GM12875 (cell line): ENCODE results near the gene SCCPDH.

Experiments
- H3K4me3 ChIP-seq: one replicate; pipeline ENCODE4 v1.5.1; 2011; ENCODE audit warnings: low read depth, low read length, control low read depth
- CTCF ChIP-seq: IDR thresholded peaks from 2 replicates; pipeline ENCODE4 v1.5.1; 2011; ENCODE audit warnings: low read depth, mild to moderate bottlenecking, control low read depth, inconsistent platforms, low read length, moderate library complexity, borderline replicate concordance; ENCODE audit not compliant: insufficient read depth

Gene SCCPDH

GRCh38 chr1:246791303-246791918 is 67.2 kb downstream of the SCCPDH start:
- H3K4me3 ChIP-seq: no peak overlapping the region
- no peak for TF ChIP-seq CTCF

GRCh38 chr1:246792603-246793002 is 68.4 kb downstream of the SCCPDH start:
- no peak for TF ChIP-seq CTCF
- no peak overlapping the region for H3K4me3 ChIP-seq

GRCh38 chr1:246793356-246793896 is 69.2 kb downstream of the SCCPDH start:
- H3K4me3 ChIP-seq: no peak overlapping the region
- no peak for TF ChIP-seq CTCF

- no peak for TF ChIP-seq CTCF
- H3K4me3 ChIP-seq: no peak overlapping the region
Measured at GRCh38 chr1:246794048-246794827, 70.0 kb downstream of the SCCPDH start.

- TF ChIP-seq CTCF: no peak
- no peak overlapping the region for H3K4me3 ChIP-seq
Measured at GRCh38 chr1:246794828-246795671, 70.8 kb downstream of the SCCPDH start.

- TF ChIP-seq CTCF: no peak
Measured at GRCh38 chr1:246795906-246796694, 71.9 kb downstream of the SCCPDH start.

More at GRCh38 chr1:246795906-246796694, 71.9 kb downstream of the SCCPDH start:
- H3K4me3 ChIP-seq: no peak overlapping the region
